ENCODE data around the gene LMF1.
"Not testable (repeated sequence)": the region's sequence is repeated elsewhere in the genome, so short reads cannot be mapped to it uniquely, and the experiment has no call there.

Gene LMF1

GRCh38 chr16:895371-895770 is 75.4 kb downstream of the LMF1 start:
- DNase-seq (ENCODE audit: low read depth, low spot score), result no peak

DNA sequence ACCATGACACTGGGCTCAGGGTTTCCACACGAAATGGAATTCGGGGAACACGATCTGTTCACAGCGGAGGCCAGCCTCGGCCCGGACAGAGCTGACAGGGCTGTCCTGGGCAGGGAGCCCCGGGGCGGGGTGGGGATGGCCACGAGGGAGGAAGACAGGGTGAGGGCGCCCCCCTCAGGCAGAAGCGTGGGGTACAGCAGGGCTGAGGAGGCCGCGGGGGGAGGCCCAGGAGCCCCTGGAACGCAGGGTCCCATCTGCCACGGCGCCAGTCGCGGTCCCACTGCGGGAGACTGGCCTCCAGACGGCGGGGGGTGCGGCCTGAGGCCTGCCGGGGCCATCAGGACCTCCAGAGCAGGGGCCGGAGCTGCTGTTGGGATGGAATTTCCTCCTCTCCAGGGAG is 75.9 kb downstream of the LMF1 start:
- DNase-seq (ENCODE audit: low read depth, low spot score), result no peak

DNA sequence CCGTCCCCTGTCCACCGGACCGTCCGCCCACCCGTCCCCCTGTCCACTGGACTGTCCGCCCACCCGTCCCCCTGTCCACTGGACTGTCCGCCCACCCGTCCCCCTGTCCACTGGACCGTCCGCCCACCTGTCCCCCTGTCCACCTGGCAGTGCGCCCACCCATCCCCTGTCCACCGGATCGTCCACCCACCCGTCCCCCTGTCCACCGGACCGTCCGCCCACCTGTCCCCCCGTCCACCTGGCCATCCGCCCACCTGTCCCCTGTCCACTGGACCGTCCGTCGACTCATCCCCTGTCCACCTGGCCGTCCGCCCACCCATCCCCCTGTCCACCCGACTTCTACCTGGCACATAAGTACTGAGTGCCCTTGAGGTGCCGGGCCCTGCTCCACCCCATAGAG is 76.6 kb downstream of the LMF1 start:
- DNase-seq (ENCODE audit: low read depth, low spot score), result no peak

GRCh38 chr16:893360-893759 is 77.4 kb downstream of the LMF1 start:
- no peak for DNase-seq (ENCODE audit: low read depth, low spot score)

DNA sequence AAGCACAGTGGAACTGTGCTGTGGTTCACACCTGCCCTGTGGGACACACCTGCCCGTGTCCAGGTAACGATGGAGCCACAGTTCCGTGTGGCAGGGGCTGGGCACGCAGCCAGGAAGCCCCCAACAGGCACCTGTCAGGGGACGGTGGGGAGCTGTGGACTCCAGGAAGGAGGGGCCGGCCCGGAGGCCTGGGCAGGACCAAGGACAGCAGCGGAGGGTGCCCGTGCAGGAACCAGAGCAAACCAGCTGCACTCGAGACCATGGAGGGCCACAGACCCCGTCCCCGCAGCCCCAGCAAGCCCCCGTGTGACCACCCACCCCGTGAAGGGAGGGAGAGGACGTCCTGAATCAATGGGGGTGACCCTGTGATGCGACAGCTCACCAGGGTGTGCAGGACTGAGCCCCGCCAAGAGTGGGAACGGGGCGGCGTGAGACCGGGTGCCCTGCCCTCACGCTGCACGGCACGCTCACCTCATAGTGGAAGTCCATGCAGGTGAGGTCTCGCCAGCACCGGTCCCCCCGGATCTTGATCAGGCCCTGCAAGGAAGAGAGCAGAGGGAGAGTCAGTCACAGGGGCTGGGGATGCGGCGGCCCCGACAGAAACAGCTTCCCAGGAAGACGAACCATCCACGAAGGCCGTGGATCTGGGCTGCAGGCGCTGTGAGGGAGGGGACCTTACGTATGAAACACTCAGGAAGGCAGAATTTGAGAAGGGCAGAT is 78.1 kb downstream of the LMF1 start:
- DNase-seq (ENCODE audit: low read depth, low spot score), result no peak

GRCh38 chr16:892006-892405 is 78.8 kb downstream of the LMF1 start:
- DNase-seq (ENCODE audit: low read depth, low spot score), result no peak

DNA sequence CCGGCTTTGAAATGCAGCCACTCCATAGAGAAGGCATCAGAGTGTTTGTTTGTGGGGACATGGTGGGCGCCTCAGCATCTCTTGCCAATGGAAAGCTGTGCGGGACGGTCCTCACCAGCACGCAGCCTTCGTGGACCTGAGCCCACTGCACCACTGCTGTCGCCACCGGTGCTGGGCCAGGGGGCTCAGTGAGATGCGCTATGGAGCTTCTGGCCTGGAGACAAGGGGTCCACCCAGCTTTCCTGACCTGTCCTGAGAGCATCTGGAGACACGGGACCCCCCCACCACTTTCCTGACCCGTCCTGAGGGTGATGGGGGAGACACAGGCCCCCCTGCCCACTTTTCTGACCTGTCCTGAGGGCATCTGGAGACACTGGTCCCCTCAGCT is 79.4 kb downstream of the LMF1 start:
- DNase-seq (ENCODE audit: low read depth, low spot score), result no peak

DNA sequence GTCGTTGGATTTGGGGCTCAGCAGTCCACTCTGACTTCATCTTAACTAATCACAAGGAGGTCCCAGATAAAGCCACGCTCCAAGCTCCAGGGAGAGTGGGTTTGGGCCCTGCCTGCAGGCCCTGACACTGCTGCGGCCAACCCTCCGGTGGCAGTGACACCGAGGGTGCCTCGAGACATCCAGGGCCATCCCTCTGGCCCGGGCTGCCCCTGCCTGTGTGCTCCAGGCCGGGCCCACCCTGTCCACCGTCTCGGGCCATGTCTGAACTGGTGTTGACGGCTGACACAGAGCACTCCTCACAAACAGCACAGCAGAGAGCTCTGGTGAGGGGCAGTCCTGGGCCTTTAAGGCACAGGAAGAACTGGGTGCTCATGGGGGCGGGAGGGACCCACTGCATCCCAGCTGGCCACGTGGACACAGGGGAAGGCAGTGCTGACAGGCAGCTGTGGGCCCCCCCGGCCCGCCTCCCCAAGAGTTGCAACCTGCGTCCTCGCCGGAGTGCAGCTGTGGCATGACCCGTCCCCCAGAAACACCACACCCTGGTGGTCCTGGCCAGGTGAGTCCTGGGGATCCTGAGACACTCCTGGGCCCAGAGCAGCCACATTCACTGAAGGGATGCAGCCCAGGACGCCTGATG is 80.0 kb downstream of the LMF1 start:
- no peak for DNase-seq (ENCODE audit: low read depth, low spot score)

DNA sequence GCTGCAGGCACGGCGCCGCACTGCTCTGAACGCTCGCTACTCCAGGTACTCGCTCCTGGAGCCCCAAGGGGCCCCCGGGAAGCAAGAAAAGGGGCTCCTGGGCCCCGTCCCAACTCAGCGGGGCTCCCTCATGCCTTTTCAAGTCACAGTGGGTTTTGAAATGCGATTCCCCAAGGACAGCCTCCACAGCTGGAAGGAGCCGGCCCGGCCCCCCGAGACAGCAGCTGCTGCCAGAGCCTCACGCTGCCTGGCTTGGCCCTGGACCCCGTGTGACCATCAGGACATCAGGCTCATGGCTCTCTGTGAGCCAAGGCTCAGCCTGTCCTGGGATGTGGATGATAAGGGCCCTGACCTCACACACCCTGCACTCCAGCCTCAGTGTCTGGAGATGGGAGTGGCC is 80.6 kb downstream of the LMF1 start:
- no peak for DNase-seq (ENCODE audit: low read depth, low spot score)

GRCh38 chr16:889586-889985 is 81.2 kb downstream of the LMF1 start:
- DNase-seq (ENCODE audit: low read depth, low spot score), result no peak

- DNase-seq (ENCODE audit: low read depth, low spot score), result no peak
Measured at GRCh38 chr16:888901-889570, 81.7 kb downstream of the LMF1 start.

GRCh38 chr16:888456-888855 is 82.3 kb downstream of the LMF1 start:
- DNase-seq (ENCODE audit: low read depth, low spot score), result not testable (repeated sequence)

DNA sequence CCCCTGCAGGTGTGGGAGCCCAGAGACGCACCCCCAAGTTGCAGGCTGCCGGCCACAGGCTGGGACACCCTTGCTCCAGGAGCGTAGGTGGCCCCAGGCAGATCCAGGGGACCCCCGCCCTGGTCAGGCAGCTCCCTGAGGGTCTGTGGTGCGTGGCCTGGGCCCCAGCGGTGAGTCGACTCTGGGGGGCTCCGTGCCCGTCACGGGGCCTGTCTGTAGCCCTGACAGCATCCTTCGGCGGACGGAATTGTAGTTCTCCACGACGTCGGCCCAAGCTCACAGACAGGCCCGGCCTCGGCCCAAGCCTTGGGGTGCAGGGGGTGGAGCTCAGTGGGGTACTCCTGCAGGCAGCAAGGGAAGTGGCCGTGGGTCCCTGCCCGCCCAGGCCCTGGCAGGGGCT is 82.9 kb downstream of the LMF1 start:
- DNase-seq (ENCODE audit: low read depth, low spot score), result no peak

- DNase-seq (ENCODE audit: low read depth, low spot score), result no peak
Measured at GRCh38 chr16:886802-887731, 83.7 kb downstream of the LMF1 start.

- no peak for DNase-seq (ENCODE audit: low read depth, low spot score)
Measured at GRCh38 chr16:886084-886543, 84.7 kb downstream of the LMF1 start.

DNA sequence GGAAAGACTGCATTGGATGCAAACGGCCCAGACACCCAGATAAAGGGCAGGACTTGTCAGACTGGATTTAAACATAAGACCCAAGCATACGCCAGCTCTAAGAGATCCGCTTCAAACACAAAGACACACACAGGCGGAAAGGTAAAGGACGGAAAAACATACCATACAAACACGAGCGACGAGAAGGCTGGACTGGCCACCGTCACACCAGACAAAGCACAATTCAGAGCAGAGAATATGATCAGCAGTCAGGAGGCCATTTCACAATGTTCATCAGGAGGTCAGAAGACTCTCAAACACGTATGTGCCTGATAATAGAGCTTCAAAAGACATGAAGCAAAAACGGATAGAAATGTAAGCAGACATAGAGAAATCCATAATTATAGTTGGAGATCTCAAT is 85.4 kb downstream of the LMF1 start:
- DNase-seq (ENCODE audit: low read depth, low spot score), result no peak

GRCh38 chr16:884232-884631 is 86.6 kb downstream of the LMF1 start:
- DNase-seq (ENCODE audit: low read depth, low spot score), result no peak

- no peak for DNase-seq (ENCODE audit: low read depth, low spot score)
Measured at GRCh38 chr16:883781-884180, 87.0 kb downstream of the LMF1 start.

GRCh38 chr16:883340-883739 is 87.4 kb downstream of the LMF1 start:
- DNase-seq (ENCODE audit: low read depth, low spot score), result no peak

DNA sequence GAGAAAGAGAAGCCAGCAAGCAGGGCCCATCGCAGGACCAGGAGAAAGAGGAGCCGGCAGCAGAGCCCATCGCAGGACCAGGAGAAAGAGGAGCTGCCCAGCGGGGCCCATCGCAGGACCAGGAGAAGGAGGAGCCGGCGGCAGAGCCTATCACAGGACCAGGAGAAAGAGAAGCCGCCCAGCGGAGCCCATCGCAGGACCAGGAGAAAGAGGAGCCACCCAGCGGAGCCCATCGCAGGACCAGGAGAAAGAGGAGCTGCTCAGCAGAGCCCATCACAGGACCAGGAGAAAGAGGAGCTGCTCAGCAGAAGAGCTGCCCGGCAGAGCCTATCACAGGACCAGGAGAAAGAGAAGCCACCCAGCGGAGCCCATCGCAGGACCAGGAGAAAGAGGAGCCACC is 88.1 kb downstream of the LMF1 start:
- DNase-seq (ENCODE audit: low read depth, low spot score), result not testable (repeated sequence)

- DNase-seq (ENCODE audit: low read depth, low spot score), result no peak
Measured at GRCh38 chr16:882256-882655, 88.5 kb downstream of the LMF1 start.

Measured in activated CD4-positive, CD25-positive, alpha-beta regulatory T cell treated with anti-CD3 and anti-CD28 coated beads, Interleukin-2, amount 50 U/mL, for 16 hours (primary cell).